GM21423 (cell line): Measurements from ENCODE around the gene GTPBP1.

ENCODE experiments used
- ATAC-seq: cut with Tn5 transposase; IDR thresholded peaks from one replicate; pipeline ENCODE4 v1.9.1; 2021; ENCODE audit warnings: mild to moderate bottlenecking, moderate library complexity; ENCODE audit not compliant: unreplicated experiment

GTPBP1 gene

DNA sequence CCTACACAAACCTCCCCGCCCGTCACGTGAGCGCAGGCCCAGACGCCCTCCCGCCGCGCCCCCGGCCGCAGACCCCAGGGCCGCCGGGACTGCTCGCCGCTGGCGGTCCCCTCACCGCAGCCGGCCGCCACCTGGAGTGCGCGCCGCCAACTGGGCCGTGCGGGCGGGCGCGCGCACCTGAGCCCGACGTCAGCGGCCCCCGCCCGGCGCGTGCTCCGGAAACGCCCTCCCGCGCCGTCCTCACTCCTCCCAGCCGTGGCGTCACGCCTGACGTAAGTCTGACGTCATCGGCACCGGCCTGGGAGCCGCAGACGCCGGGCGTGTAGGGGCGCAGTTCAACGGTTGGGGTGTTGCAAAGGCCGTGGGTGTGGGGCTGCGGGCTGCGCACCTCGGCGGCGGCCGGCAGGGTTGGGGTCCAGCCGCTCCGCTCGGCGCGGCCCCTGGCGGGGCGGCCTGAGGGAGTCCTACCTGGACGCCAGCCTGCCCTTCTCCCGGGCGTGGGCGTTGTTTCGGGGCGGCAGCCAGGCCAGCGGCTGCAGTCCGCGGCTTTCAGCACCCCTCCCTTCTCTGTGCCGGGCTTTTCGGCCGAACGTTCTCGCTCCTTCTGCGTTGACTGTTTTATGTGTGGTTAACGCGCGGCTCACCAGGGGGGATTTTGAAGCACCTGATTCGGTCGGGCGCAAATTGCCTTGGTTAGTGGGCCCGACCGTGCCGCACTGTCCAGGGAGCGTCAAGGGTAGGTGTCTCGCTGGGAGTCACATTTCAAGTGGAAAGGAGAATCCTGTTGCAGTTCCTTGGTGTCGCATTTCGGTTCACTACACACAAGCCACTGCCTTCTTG is 4.7 kb upstream of the GTPBP1 start, which contains the start of gene JOSD1:
JOSD1 (minus strand) TSS at position 155 of the 840 bp plus-strand sequence. CDS start 956 bp downstream, outside the sequence.
- peak; percentile 31 for ATAC-seq

DNA sequence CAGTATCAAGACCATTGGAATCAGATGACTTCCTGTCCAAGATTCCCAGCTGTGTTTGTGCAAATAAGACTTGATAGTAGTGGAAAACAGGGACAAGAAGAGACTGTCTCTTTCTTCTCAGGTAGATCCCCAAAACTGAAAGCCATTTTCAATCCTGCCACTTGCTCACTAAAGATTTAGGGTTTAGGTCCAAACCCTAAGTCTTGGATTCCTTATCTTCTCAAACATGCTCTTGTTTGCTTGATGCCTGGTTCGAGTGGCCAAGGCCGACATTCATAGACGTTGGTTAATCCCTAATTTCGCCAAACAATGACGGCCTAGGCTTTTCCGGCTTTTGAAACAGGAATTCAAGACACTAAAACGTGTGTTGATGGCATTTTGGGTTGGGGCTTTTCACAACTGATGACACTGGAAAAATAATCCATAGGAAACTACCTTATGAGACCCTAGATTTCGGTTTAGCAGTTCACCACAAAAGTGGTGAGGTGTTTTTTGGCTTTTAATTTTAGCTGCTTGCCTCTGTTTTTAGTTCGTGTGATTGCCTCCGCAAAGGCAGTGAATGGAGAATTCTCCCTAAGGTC is 1.0 kb upstream of the GTPBP1 start:
- no peak for ATAC-seq

DNA sequence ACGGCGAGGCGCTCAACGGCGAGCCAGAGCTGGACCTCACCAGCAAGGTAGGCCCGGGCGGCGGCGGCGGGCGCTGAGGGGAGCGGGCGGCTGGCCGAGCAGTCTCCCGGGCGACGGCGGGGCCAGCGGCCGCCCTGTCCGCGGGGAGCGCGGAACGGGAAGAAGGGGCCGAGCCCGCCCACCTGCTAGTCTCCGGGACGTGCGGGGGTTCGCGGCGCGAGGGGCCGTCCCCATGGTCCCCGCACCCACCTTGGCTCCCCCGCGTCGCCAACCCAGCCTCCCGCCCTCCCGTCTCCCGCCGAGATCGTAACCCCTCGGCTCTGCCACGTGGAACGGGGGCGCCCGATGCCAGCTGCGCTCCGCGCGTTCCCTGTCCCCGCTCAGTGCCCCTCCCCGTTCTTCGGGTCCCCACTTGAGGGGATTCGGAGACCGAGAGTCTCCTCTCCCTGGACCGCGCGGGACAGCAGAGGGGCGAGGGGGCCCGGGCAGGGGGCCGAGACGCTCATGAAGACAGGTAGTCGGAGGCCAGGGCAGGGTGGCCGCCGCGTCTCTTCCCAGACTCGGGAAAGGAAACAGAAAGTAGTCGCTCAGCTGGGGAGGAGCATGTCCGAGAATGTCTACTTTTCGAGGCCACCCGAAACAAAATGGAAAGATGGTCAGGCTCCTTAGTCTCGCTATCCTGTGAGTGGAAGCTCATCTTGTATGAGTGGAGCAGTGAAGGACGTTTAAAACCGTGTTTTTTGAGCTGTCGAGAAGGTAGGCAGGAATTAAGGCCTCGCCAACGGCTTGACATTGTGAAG is 557 bp downstream of the GTPBP1 start:
- ATAC-seq, result peak; percentile 6

DNA sequence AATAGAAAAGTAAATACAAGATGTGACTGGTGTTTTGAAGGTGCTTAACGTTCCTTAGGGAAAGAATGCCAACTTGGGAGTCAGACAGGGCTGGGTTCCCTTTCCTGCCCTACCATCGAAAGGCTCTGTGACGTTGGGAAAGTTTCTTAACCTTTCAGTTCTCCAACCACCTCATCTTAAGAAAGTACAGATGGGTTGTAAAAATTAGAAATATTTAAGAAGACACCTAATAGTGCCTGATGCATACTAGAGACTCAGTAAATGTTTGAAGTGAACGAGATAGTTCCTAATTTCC is 1.1 kb downstream of the GTPBP1 start:
- no peak for ATAC-seq

DNA sequence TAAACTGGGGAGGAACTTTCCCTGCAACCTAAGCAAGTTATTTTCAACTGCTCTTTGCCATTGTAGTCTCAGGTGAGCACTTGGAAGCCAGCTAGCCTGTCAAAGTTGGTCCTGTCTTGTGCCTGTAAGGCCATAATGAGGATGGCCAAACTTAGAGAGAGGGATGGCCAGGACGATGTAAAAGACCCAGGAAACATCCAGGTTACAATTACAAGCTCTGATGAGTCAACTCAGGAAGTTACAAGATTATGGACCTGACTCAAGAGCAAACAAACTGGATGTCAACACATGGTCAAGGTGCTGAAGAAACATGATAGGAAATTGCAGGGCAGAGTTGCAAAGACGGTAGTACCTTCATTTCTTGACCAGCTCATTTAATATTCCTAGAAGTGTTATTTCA is 1.6 kb downstream of the GTPBP1 start:
- ATAC-seq, result no peak

DNA sequence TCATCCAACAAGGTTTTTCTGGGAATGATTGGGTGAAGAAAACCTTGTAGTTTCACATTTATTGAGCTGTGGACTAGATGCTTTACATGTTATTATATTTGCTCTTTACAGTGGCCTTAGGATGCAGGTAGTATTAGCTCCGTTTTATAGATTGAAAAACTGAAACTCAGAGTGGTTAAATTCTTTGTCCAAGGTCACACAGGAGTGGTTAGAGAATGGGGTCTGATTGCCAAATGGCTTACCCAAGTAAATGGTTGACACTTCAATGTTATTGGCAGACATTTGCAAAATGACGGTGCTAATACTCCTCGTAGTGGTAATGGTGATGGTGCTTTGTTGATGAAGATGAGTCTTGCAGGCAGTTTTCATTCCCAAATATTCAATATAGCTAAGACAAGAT is 2.2 kb downstream of the GTPBP1 start:
- no peak for ATAC-seq

DNA sequence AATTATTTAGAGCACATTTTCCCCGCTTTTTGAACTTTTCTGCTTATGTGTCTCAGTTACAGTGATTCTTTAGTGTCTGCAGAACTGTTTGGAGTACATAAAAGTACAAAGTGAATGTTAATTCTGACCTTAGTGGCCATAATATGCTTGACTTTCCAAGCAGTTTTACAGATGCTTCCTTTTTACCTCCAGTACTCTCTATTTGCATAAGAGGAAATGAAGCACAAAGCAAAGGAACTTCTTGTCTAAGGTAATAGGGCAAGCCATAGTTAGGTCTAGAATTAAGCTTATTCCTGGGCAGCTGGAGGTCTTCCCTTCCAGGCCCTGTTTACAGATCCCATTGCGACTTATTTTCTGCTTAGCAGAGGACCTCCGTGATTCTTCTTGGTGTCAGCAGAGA is 3.6 kb downstream of the GTPBP1 start:
- no peak for ATAC-seq

DNA sequence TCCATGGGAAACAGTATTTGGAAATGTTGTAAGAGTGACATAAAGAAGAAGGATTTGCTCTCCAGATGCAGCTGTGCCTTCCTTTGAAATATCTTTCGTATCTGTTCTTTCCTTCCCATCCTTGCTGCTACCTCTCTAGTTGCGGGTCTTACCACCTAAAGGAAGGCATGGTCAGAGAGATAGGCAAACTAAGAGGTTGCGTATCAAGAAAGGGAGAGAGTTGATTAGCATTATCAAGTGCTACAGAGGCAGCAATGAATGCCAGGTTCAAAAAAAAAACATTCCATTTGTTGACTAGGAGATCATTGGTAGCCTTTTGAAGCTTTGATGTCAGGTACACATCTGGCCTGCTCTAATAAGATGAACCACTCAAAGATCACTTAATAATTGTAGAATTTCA is 4.6 kb downstream of the GTPBP1 start:
- ATAC-seq, result no peak

DNA sequence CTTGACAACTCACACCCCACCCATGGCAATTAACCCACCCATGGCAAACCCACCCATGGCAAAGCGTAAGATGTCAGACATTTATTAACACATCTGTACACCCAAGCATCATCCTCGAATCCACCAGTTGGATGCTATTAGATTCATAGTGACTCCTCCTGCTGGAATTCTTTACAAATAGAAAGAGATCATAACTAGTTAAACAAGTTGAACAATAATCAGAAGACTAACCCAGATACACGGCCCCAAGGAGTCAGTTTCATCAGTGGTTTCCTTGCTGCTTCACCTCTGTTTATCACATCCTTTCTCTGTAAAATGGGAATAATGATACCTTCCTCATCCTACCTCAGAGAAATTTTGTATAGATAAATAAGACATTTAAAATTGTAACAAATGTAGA is 5.1 kb downstream of the GTPBP1 start:
- no peak for ATAC-seq

DNA sequence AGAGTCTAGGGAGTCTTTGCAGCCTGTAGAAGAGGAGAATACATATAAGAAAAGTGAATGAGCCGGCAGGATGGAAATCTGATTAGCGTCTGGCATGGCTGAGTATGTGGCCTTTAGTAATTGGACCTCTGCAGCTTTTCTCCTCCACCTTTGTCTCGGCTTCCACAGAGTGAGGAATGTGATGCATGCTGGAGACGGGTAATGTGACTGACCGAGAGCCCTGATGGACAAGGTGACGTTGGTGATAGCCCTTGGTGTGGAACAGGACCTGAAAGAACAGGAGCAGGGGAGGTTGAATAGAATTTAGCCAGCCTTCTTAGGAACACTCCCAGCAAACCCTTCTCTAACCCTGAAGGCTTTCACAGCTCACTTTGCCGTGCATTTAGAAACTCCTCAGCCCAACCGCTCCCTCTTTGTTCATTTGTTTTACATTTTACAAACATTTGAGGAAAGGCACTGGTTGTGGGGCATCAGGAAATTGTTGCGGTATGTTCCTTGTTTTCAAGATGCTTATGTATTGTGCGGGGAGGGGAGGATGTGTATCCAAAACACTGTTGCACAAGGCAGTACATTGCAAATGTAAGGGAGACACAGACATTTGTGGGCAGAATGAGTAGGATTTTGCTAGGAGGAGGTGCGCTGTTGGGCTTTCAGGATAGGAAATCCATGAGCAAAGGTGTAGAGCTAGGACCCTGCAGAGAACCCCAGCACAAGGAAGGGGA is 6.9 kb downstream of the GTPBP1 start:
- ATAC-seq, result no peak

DNA sequence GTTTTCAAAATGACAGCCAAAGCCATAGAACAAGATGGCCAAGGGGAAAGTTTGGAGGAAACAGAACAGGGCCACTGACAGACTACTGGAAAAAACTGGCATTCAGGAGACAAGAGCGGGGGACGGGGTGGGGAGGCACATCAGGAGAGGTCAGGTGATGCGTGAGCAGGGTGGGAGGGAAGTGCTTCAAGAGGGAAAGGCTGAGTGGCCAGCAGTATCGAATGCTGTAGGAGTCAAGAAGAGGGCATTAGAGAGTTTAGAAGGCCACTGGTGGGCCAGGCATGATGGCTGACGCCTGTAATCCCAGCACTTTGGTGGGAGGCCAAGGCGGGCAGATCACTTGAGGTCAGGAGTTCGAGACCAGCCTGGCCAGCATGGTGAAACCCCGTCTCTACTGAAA is 8.2 kb downstream of the GTPBP1 start:
- no peak for ATAC-seq

DNA sequence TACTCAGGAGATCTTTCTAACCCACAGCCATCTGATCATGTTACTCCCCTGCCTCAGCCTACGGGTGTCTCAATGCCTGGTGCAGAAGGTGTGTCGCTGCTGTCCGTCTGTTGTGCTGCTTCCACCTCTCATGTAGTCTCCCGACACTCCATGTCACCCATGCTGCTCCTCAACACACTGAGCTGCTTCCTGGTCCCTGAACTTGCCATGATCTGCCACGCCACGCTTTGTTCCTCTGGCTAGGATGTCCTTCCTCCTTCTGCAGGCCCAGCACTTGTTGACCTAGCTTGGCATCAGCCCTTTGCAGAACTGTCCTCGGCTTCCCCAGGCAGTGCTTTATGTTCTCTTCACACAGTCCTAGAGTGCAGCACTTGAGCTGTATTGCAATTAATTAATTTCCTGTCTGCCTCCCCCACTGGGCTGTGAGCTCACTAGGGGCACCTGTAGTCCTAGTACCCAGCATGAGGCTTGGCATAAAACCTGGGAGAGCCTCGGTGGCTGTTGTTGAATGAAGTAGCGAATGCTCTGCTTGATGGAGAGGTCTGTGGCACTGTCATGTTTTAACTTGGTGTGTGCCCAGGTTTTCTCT is 9.5 kb downstream of the GTPBP1 start:
- no peak for ATAC-seq

DNA sequence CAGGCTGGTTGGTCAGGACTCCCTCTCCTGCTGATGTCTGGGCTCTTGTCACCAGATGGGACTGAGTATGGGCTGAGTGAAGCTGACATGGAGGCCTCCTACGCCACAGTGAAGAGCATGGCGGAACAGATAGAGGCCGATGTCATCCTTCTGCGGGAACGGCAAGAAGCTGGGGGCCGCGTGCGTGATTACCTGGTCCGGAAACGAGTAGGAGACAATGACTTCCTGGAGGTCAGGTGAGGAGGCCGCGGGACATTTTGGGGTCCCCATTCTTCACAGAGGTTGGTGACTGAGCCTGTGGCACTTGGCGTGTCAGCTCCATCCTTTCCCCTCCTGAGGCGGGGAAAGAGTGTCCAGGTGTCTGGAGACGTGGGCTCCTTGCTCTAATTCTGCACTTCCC is 10.1 kb downstream of the GTPBP1 start:
- ATAC-seq, result no peak

DNA sequence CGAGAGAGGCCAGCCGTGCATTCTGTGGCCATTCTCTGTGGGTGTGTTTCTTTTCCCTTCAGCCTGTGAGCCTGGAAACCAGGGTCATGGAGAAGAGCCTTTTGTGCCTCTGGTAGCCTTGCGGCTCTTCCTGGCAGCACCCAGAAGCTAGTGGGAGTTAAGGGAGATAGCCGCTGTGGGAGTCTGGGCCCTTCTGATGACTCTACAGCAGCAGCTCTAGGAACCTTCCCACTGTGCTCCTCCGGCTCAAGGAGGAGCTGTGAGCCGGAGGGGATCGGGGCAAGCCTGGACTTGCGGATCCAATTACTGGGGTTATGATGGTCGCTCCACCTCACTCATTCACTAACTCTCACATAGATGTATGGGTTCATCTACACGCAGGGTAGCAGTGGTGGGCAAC is 10.5 kb downstream of the GTPBP1 start:
- ATAC-seq, result no peak

DNA sequence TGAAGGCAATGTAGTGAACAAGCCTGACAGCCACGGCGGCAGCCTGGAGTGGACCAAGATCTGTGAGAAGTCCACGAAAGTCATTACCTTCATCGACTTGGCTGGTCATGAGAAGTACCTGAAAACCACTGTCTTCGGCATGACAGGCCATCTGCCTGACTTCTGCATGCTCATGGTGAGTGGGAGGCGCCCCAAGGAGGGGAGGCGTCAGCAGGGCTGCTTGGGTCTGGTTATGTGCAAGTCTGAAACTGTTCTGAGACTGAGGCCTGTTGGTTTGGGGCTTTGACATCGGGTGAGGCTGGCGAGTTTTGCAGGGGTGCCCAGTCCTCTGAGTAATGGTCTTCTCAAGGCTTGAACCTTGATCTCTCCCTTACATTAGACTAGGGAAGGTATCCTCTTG is 11.1 kb downstream of the GTPBP1 start:
- no peak for ATAC-seq

DNA sequence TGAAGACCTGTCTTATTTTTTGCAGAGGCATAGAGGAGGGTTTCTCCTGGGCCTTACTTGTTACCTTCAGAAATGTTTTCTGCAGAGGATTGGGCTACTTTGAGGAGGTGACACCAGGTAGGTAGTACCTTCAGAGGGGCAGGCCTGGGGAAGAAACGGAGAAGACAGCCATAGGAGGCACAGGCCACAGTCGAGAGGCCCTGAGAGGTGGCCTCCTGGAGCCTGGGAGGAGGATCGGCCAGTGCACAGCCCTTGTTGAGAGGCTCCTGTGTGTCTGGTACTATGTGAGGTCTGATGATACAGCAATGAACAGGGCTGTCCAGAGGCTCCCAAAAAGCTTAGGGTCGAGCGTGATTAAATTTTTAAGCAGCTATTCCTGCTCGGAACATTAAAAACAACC is 11.5 kb downstream of the GTPBP1 start:
- ATAC-seq, result no peak

DNA sequence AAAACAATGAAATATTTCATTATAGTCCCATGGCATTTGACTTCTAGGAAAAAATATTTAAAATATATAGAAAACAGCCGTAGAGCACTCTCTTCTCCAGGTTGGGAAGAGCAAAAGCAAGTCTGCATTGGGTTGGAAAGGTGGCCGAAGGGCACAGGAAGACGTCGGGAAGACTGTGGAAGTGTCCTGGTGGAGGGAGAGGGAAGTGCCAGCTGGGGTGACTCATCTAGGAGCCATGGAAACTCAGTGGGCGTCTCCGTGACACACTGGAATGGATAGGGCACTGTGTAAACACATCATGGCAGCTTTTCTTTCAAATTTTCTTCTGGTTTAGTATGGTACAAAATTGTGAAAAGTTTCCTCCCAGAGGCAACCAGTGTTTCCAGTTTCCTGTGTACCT is 12.7 kb downstream of the GTPBP1 start:
- no peak for ATAC-seq

DNA sequence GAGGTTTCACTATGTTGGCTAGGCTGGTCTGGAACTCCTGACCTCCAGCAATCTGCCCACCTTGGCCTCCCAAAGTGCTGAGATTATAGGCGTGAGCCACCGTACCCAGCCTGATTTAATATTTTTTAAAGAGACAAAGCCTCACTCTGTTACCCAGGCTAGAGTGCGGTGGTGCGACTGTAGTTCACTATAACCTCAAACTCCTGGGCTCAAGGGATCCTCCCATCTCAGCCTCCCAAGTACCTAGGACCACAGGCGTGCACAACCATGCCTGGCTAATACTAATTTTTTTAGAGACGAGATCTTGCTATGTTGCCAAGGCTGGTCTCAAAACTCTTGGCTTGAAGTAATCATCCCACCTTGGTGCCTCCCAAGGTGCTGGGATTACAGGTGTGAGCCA is 13.5 kb downstream of the GTPBP1 start:
- no peak for ATAC-seq

DNA sequence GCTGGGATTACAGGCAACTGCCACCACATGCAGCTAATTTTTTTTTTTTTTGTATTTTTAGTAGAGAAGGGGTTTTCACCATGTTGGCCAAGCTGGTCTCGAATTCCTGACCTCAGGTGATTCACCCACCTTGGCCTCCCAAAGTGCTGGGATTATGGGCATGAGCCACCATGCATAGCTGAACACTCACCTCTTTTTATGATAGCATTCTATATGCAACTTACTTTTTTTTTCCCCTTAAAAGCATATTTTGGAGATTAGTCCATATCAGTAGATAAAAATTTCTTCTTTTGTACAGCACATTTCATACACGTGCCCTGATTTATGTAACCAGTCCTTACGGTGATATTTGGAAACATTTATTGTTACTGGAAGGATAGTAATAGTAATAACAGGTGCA is 14.6 kb downstream of the GTPBP1 start:
- no peak for ATAC-seq

DNA sequence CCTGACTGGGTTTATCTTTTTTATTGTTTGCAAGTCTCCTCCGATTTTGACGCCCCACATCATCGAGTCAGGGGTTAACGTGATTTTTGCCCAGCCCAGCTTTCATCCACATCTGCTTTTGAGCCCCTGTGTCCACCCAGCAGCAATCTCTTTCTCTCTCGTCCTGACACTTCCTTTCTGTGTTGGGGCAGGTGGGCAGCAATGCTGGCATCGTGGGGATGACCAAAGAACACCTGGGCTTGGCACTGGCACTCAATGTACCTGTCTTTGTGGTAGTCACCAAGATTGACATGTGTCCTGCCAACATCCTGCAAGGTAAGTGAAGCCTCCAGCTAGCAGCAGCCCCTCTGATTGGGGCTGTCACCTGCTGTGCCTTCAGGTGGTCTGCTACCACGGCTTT is 15.8 kb downstream of the GTPBP1 start:
- ATAC-seq, result no peak

DNA sequence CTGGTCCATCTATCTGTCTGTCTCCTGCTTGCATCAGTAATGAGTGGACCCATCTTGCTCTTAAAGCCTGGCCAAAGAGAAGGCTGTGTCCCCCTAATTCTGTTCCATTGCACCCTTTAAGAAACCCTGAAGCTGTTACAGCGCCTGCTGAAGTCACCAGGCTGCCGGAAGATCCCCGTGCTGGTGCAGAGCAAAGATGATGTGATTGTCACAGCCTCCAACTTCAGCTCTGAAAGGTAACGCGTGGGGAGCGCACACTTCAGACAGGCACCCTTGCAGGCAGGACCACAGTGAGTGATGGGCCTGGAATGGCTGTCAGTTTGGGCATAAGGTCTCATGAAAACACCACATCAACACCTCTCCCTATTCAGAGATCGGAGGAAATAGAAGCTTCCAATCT is 18.4 kb downstream of the GTPBP1 start:
- ATAC-seq, result no peak
